Effector memory CD8-positive, alpha-beta T cell (primary cell): Measurements from ENCODE around the gene TREML1.
"Not testable (repeated sequence)": the region's sequence is repeated elsewhere in the genome, so short reads cannot be mapped to it uniquely, and the experiment has no call there.

ENCODE experiments used
- ATAC-seq: fragments of 150-1000 bp; cut with Tn5 transposase; replicated peaks from 2 replicates; pipeline ENCODE4 v1.10.0; 2021; ENCODE audit warnings: mild to moderate bottlenecking, moderate library complexity
- DNase-seq, 3 experiments: peaks; one replicate each; pipeline ENCODE4 v3.0.0; 2021
- H3K27ac Mint-ChIP-seq, 2 donors: one replicate each; pipeline ENCODE4 v1.8.0; 2022; ENCODE audit warnings: mild to moderate bottlenecking in 2 of 2, mixed read lengths in 2 of 2, moderate library complexity in 2 of 2
- H3K27me3 Mint-ChIP-seq, 2 donors: one replicate each; pipeline ENCODE4 v1.8.0; 2022; ENCODE audit warnings: mixed read lengths in 2 of 2
- H3K36me3 Mint-ChIP-seq: one replicate; pipeline ENCODE4 v1.8.0; 2022; ENCODE audit warnings: mild to moderate bottlenecking, moderate library complexity, mixed read lengths; ENCODE audit not compliant: insufficient read depth
- H3K4me1 Mint-ChIP-seq, 2 donors: one replicate each; pipeline ENCODE4 v1.8.0; 2022; ENCODE audit warnings: low read depth in 2 of 2, mixed read lengths in 2 of 2
- H3K4me3 Mint-ChIP-seq, 2 donors: one replicate each; pipeline ENCODE4 v1.8.0; 2022; ENCODE audit warnings: mild to moderate bottlenecking in 2 of 2, mixed read lengths in 2 of 2, moderate library complexity in 2 of 2
- H3K9me3 Mint-ChIP-seq, 2 donors: one replicate each; pipeline ENCODE4 v1.8.0; 2022; ENCODE audit warnings: mixed read lengths in 2 of 2

The TREML1 gene

GRCh38 chr6:41155132-41155805 lies 1.1 kb upstream of the TREML1 start:
- no peaks in the 10 kb centered on the region for H3K9me3 Mint-ChIP-seq
- ATAC-seq, result no peak
- H3K27me3 Mint-ChIP-seq, result peaks cover 18 to 44% of the 10 kb centered on the region in 2 donors
- DNase-seq, result no peak
- H3K4me3 Mint-ChIP-seq, result no peak overlapping the region
- H3K36me3 Mint-ChIP-seq, result peaks cover 3% of the 10 kb centered on the region
- peak overlapping the region in 1 of 2 donors; percentile 23 for H3K27ac Mint-ChIP-seq
- no peaks in the 10 kb centered on the region for H3K4me1 Mint-ChIP-seq

DNA sequence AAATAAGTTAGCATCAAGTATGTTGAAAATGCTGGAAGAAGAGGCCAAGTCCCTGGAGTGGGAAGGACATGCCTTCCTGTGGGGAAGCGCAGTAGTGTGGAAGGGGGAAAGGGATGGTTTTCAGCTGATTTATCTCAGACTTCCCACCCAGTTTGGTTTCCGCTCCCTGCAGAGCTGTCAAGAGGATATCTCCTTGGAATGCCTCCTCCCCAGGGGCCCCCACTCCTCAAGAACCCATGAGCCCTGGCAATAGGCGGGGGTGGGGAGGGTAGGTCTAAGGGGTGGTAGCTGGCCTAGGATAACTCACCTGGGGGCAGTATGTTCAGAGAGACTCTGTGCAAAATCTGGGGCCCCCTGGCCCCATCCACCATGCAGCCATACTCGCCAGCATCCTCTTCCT lies 696 bp downstream of the TREML1 start:
- Mint-ChIP-seq H3K27me3 (peaks cover 18 to 28% of the 10 kb centered on the region in 2 donors), H3K27ac (no peak overlapping the region), H3K36me3 (peaks cover under 1% of the 10 kb centered on the region), H3K4me1 (no peaks in the 10 kb centered on the region), H3K4me3 (no peak overlapping the region), H3K9me3 (no peaks in the 10 kb centered on the region)
- ATAC-seq (no peak), DNase-seq (no peak)

DNA sequence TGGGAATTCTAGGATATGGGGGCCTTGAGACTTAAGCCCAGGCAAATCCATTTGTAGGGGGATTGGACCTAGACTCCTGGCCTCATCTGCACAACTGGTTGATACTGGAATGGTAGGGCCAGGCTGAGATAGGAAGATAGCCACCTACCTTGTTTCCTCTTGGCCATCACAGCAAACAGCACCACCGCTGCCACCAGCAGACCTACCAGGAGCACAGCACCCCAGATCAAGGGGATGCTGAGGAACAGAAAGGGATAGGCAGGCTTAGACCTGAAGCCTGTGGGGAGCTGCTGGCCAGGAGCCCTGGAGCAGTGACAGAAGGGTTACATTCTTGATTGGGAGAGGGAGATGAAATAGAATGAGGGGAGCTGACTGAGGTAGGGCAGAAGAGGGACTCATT lies 3.5 kb downstream of the TREML1 start:
- H3K9me3 Mint-ChIP-seq, result no peaks in the 10 kb centered on the region
- H3K27me3 Mint-ChIP-seq, result peaks cover 0 to 9% of the 10 kb centered on the region in 2 donors
- no peaks in the 10 kb centered on the region for H3K36me3 Mint-ChIP-seq
- no peak overlapping the region for H3K27ac Mint-ChIP-seq
- DNase-seq (no peak), ATAC-seq (no peak)
- no peak overlapping the region for H3K4me3 Mint-ChIP-seq
- peaks cover 6% of the 10 kb centered on the region in 2 donors for H3K4me1 Mint-ChIP-seq

DNA sequence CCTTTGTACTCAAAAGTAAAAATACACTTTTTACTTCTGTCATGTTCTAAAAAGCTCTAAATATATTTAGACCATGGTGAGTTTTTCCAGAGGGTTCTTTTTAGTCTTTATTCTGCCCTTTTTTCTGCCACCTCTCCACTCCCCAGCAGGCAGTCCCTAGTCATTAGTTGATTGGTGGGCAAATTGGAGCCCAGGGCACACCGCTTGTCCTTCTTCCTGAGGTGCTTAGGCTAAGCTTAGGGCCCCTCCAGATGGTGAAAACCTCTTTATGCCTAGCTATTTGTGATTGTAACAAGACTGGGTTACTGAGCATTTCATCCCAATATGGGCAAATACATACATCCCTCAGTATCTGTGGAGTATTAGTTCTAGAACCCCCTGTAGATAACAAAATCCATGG lies 6.2 kb downstream of the TREML1 start:
- Mint-ChIP-seq H3K27me3 (no peaks in the 10 kb centered on the region), H3K4me3 (no peak overlapping the region), H3K4me1 (peaks cover 6% of the 10 kb centered on the region in 2 donors), H3K27ac (no peak overlapping the region), H3K36me3 (no peaks in the 10 kb centered on the region), H3K9me3 (no peaks in the 10 kb centered on the region)
- DNase-seq (no peak), ATAC-seq (no peak)

DNA sequence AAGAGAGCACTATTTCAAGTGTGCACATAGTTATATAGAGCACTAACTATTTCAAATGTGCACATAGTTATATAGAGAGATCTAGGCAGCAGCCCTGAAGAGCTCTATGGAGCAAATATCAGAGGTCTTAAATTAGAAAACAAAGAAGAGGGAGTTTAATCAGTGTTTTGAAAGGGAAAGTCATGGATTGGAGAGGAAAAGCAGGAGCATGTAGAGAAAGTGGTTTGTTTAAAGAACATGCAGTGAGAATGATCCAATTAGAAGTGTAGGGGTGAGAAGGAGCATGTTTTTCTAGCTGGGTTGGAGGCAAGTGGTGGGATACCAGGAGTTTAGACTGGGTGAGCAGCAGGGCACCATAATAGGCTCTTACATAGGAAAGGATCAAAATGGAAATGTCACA lies 17.2 kb downstream of the TREML1 start:
- Mint-ChIP-seq H3K4me1 (no peaks in the 10 kb centered on the region), H3K4me3 (no peak overlapping the region), H3K27me3 (no peaks in the 10 kb centered on the region), H3K9me3 (no peaks in the 10 kb centered on the region), H3K27ac (no peak overlapping the region), H3K36me3 (no peaks in the 10 kb centered on the region)
- no peak for ATAC-seq
- DNase-seq, result no peak

DNA sequence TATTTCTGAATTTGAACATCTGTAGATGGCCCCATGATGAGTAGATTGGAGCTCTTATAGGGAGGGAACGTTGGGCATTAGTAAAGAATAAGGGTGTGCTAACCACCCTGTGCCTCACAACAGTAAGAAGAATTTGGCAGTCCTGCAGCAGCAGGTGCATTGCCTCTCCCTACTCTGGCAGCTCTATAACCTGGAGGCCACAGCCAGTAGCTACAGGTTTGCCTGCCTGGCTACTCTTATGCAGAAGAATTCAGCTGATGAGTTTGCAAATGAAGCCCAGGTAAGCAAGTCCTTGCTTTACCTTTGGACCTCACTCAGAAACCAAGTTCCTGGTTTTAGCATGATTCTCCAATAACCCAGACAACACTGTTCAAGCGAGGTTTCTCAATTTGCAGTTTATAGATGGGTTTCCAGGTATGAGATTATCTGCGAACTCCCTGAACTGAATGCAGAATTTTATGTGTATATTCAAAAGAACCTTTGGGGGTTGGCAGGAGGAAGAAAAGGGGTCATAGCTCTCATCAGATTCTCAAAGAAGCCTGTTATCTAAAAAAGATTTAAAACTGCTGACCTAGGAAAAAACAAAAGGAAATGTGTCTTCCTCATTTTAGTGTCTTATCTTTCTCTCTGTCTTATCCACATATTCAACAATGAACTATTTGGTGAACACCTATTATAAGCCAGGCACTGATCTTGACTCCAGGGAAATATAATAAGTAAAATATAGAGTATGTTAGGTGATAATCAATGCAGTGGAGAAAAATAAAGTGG lies 18.9 kb downstream of the TREML1 start:
- H3K4me1 Mint-ChIP-seq, result no peaks in the 10 kb centered on the region
- no peak for ATAC-seq

GRCh38 chr6:41132254-41132653 lies 21.9 kb downstream of the TREML1 start:
- Mint-ChIP-seq H3K4me3 (no peak overlapping the region), H3K27ac (no peak overlapping the region)
- no peak for ATAC-seq

More for the DNA sequence above, 18.9 kb downstream of the TREML1 start:
- Mint-ChIP-seq H3K27ac (no peak overlapping the region), H3K36me3 (no peaks in the 10 kb centered on the region), H3K27me3 (no peaks in the 10 kb centered on the region), H3K4me3 (no peak overlapping the region), H3K9me3 (no peaks in the 10 kb centered on the region)
- no peak for DNase-seq

GRCh38 chr6:41125282-41125681 lies 28.9 kb downstream of the TREML1 start:
- no peak overlapping the region for H3K4me3 Mint-ChIP-seq
- H3K4me1 Mint-ChIP-seq, result no peaks in the 10 kb centered on the region
- ATAC-seq, result no peak
- H3K27me3 Mint-ChIP-seq, result no peaks in the 10 kb centered on the region
- no peak for DNase-seq
- no peaks in the 10 kb centered on the region for H3K9me3 Mint-ChIP-seq
- H3K27ac Mint-ChIP-seq, result peak overlapping the region in 1 of 2 donors; percentile 47
- H3K36me3 Mint-ChIP-seq, result no peaks in the 10 kb centered on the region

More at GRCh38 chr6:41132254-41132653, 21.9 kb downstream of the TREML1 start:
- no peaks in the 10 kb centered on the region for H3K9me3 Mint-ChIP-seq
- DNase-seq, result no peak
- H3K36me3 Mint-ChIP-seq, result no peaks in the 10 kb centered on the region
- H3K4me1 Mint-ChIP-seq, result no peaks in the 10 kb centered on the region
- no peaks in the 10 kb centered on the region for H3K27me3 Mint-ChIP-seq

- Mint-ChIP-seq H3K9me3 (no peaks in the 10 kb centered on the region), H3K4me1 (no peaks in the 10 kb centered on the region), H3K27me3 (no peaks in the 10 kb centered on the region), H3K36me3 (no peaks in the 10 kb centered on the region), H3K4me3 (no peak overlapping the region), H3K27ac (no peak overlapping the region)
- ATAC-seq (no peak), DNase-seq (no peak)
Measured at GRCh38 chr6:41122918-41123317, 31.2 kb downstream of the TREML1 start.

DNA sequence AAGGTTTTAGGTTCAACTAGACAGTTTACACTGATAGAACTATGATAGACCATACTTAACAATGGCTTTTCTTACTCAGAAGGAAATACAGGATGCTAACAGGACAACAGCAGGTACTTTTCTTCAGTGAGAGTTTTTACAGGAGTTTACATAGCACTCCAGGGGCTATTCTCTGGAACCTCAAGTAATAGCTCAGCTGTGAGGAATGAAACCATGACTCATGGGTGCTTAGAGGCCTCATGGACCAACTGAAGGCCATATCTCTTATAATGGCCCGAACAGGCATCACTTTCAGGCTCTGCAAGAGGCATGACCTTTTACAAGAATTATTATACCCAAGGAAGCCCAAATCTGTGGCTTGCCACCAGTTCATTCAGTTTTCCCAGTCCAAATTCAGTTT lies 31.8 kb downstream of the TREML1 start:
- H3K36me3 Mint-ChIP-seq, result no peaks in the 10 kb centered on the region
- H3K4me1 Mint-ChIP-seq, result no peaks in the 10 kb centered on the region
- H3K9me3 Mint-ChIP-seq, result no peaks in the 10 kb centered on the region
- no peak for DNase-seq
- H3K27ac Mint-ChIP-seq, result no peak overlapping the region
- H3K27me3 Mint-ChIP-seq, result no peaks in the 10 kb centered on the region
- ATAC-seq, result no peak
- H3K4me3 Mint-ChIP-seq, result no peak overlapping the region

DNA sequence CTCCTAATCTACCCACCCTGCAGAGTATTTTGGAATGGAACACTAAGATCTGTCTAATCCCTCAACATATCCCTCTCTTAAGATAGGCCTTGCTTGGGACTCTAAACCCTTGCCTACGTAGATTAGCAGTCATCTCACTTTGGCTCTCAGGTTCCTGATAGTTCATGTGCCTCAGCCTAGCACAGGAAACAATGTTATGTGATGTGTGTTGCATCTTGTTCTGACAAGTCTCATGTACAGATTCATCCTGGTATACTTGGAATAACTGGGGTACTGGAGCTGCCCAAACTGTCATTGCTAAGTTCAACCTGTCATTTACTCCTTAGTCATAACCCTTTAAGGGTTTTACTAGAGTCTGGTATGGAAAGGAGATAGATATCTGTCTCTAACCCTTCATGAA lies 34.1 kb downstream of the TREML1 start:
- H3K4me3 Mint-ChIP-seq, result no peak overlapping the region

DNA sequence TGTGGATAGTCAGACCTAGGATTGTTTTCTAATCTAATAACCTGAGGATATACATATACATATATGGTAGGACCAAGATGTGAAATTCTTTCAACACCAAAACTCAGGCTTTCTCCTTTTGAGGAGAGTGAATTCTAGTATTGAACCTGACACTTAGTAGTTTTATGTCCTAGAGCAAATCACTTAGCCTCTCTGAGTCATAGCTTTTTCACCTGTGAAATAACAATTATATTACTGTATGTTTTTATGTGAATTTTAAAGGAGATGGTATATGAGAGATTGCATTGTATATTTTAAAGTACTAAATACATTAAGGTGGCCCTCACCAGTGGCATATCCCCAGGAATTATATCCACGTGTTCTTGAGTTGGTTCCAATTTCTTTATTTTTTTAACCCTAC lies 34.6 kb downstream of the TREML1 start:
- no peak for DNase-seq
- Mint-ChIP-seq H3K4me3 (no peak overlapping the region), H3K27ac (no peak overlapping the region), H3K27me3 (no peaks in the 10 kb centered on the region), H3K4me1 (no peaks in the 10 kb centered on the region), H3K9me3 (no peaks in the 10 kb centered on the region), H3K36me3 (no peaks in the 10 kb centered on the region)
- no peak for ATAC-seq

More for the DNA sequence above, 34.1 kb downstream of the TREML1 start:
- no peaks in the 10 kb centered on the region for H3K9me3 Mint-ChIP-seq
- ATAC-seq, result no peak
- no peaks in the 10 kb centered on the region for H3K4me1 Mint-ChIP-seq
- H3K27me3 Mint-ChIP-seq, result no peaks in the 10 kb centered on the region
- no peaks in the 10 kb centered on the region for H3K36me3 Mint-ChIP-seq
- DNase-seq, result no peak
- H3K27ac Mint-ChIP-seq, result no peak overlapping the region

GRCh38 chr6:41115027-41115426 lies 39.1 kb downstream of the TREML1 start:
- not testable (repeated sequence) for H3K27ac Mint-ChIP-seq, H3K4me3 Mint-ChIP-seq, ATAC-seq, DNase-seq, H3K9me3 Mint-ChIP-seq, H3K36me3 Mint-ChIP-seq, H3K27me3 Mint-ChIP-seq, H3K4me1 Mint-ChIP-seq

GRCh38 chr6:41111017-41111416 lies 43.1 kb downstream of the TREML1 start:
- Mint-ChIP-seq H3K4me1 (no peaks in the 10 kb centered on the region), H3K9me3 (no peaks in the 10 kb centered on the region), H3K4me3 (no peak overlapping the region), H3K36me3 (no peaks in the 10 kb centered on the region), H3K27me3 (no peaks in the 10 kb centered on the region), H3K27ac (no peak overlapping the region)
- ATAC-seq (no peak), DNase-seq (no peak)
